ENCODE measurements around the gene MPP1. TPM values are rescaled to one million over a fixed set of nuclear protein-coding genes. Genes with fewer than 3 reads are reported as not detected.

The MPP1 gene
- total RNA-seq, 1 experiment from 2014 or later: 13.8 TPM

DNA sequence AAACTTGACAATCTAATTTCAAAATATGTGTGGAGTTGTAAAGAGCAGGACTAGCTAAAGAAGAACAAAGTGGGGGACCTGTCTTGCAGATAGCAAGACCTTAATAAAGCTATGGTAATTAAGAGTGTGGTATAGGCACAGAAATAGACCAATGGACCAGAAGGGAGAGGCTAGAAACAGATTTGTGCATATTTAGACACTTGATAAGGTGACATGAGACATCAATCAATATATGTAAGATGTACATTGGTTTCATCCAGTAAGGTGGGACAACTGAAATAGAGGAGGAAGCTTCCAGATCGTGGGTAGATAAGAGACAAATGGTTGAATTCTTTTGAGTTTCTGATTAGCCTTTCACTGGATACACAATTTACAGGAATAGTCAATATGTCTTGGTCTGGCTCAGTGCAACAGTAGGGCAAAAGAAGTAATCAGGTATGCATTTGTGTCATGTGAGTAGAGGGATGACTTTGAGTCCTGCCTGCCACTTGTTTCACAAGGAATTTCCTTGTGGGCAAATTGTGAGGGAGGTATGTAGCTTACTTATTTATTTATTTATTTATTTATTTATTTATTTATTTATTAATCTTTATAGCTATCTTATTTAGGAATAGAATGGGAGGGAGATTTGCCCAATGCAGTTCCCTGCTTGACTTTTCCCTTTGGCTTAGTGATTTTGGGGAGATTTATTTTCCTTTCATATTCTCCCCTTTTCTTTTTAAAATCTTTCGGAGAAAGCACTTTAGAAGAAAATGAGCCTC, 7.2 kb upstream of the MPP1 start:
- no peak for DNase-seq (ENCODE audit: low read depth)

DNA sequence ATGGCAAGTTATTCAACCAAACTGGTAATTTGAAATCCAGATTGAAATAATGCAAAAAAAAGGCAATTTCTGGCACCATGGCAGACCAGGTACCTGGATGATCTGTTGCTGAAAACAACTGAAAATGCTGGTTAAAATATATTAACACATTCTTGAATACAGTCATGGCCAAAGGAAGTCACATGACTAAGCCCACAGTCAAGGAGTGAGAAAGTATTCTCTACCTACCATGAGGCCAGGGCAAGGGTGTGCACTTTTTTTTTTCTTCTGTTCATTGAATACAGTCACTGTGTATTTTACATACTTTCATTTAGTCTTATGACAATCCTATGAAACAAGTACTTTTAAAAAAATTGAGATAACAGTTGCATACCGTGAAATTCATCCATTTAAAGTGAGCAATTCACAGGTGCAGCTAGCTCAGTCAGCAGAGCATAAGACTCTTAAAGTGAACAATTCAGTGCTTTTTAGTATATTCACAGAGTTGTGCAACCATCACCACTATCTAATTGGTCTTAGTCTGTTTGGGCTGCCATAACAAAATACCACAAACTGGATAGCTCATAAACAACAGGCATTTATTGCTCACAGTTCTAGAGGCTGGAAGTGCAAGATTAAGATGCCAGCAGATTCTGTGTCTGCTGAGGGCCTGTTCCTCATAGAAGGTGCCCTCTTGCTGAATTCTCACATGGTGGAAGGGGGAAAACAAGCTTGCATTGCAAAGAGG, 4.8 kb upstream of the MPP1 start:
- no peak for DNase-seq (ENCODE audit: low read depth)

DNA sequence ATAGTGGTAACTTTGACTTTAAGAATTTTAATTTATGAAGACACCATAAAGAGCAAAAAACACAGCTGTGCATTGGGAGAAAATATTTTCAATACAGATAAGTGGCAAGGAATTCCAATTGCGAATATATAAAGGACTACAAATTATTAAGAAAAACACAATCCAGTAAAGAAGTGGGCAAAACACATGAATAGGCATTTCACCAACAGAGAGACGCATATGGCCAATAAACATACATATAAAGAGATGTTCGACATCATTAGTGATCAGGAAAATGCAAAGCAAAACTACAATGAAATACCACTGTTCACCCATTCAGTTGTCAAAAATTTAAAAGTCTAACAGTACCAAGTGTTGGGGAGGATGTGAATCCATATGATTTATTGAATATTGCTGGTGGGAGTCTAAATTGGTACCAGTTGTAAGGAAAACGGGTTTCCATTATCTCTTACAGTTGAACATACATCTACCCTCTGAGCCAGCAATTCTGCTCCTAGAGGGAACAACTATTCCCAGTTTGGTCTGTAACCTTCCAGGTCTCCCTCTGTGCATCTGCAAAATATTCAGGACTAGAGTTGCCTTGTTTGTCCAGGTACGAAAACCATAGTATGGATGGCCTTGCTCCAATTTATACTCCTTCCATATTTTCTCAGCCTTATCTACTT, 1.7 kb upstream of the MPP1 start:
- DNase-seq (ENCODE audit: low read depth): no peak

DNA sequence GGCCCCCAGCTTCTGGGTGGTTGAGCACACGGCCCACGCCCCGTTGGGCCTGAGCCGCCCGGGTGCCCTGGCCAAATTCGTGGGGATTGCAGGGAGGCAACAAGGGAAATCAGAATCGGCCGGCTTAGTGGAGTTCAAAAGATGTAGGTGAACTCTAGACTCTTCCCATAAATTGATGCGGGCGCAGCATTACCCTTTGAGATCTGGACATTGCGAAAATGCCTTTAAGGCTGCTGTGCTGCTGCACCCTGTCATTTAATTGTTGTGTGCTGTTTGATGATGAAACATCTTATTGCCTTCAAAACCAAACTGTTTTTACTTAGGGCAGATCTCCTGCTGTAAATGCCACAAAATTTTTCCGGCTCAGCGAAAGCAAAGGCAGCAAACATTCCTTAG, 409 bp upstream of the MPP1 start:
- no peak for DNase-seq (ENCODE audit: low read depth)

DNA sequence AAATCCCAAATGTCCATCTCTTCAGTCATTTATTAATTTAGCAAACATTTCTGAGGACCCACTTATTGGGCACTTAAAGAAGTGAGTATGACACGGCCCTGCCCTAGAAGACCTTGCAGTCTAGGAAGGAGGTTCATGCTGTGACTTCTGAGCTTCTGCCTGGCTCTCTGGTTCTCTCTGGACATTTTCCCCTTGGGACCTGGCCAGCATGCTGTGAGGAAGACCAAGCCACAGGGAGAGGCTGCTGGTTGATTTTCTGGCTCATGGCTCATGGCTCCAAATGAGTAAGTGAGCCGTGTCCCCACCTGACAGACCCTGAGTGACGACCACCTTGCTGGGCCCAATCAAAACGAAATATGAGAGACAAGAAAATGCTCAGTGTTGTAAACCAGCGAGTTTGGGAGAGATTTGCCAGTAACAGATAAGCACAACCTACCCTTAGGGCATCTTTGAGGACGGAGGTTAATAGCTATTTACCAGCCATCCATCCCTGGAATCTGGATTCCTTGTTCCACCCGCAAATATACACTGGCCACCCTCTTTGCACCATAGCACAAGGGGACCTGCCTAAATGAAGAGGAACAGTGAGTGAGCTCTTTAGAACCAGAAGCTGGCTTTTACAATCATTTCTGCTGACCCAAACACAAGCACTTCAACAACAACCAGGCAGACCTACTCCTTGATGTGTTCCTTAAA, 876 bp downstream of the MPP1 start:
- no peak for DNase-seq (ENCODE audit: low read depth)

DNA sequence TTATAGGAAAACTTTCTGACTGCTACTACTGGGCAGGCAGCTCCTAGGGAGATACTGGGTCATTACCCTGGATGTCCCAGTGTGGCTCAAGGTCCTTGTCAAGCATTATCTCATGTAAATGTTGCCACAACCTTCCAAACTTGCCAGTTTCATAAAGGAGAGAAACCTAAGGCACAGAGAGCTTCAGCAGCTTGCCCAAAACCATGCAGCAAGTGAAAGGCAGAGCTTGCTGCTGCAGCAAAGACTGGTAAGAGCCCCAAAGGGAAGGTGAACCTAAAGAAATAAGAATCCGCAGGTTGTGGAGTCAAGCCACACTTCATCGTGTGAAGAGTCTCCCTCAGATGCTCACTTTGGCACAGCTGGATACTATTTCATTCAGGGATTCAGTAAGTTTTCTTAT, 2.3 kb downstream of the MPP1 start:
- DNase-seq (ENCODE audit: low read depth): no peak

DNA sequence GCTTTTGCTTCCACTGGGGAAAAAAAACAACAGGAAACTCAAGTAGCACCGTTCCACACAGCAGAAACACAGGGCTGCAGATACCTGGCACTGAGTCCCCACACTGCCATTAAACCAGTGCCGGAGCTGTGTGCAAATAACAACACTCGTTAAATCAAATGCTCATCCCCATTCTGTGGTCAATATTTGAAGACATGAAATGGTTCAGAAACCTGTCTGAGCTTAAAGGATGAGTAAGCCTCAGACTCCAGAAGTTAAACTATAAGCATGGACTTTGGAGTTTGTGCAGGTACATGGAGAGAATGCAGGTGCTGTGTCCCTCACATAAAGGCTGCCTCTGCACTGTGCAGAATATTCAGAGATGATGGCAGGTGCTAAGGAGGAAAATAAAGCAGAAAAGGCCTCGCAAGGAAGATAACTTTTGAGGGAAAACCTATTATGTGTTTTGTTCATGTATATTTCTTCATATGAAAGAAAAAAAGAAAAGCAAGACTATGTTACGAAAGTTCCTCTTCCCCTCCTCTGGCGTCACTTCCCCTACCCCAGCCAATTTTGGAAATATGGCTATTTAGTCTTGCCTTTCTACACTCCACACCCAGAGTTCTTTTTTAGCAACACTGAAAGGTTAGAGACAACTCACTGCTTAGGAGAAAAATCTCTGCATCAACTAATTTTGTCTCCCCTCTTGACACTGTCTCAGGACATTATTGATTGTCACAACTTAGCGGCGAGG, 4.6 kb downstream of the MPP1 start:
- no peak for DNase-seq (ENCODE audit: low read depth)

DNA sequence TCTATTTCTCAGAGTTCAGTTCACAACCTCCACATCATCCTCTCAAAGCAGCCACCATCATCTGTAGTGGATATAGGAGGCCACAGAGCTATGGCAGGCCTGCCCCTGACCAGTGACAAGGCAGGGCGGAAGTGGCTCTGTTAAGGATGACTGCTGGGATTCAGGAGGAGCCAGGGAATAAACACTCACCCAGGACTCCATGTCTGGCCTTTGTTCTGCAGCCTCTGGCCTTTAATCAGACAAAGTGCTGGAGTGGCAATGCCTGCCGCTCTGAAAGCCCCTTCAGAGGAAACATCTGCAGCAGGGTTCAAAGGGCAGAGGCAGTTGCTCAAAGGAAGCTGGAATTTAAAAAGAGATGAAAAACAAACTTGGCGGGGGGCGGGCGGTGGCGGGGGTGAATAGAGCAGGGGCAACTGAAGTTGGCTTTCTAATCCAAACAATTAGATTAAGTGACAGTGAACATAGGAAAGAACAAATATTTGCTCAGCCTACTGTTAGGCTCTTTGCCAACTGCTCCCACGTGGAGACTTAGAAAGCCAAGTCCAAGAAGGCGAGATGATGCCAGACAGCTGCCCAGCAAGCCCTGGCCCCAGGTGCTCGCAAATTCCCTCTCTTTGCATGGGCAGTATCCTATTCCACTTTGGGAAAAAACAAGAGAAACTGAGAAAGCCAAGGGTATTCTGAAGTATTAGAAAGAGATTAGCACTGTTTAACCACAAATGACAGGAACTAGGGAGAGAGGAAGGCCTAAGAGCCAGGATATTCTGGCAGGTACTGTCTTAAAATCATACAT, 5.5 kb downstream of the MPP1 start:
- DNase-seq (ENCODE audit: low read depth): no peak

DNA sequence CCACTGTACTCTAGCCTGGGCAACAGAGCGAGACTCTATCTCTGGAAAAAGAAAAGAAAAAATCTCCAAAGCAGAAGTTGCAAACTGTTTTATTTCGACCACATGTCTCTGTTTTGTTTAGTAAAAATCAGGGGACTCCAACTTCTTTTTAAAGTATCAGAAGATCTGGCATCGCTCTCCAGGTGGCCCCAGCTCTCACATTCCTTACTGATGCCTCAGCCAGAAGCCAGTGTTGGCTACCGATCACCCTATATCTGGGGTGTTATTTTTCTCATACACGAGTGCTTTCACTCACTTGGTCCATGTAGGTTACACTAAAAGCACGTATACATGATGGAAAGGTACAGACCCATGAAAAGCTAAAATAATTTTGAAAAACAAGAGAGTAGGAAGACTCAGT, 8.3 kb downstream of the MPP1 start:
- no peak for DNase-seq (ENCODE audit: low read depth)

DNA sequence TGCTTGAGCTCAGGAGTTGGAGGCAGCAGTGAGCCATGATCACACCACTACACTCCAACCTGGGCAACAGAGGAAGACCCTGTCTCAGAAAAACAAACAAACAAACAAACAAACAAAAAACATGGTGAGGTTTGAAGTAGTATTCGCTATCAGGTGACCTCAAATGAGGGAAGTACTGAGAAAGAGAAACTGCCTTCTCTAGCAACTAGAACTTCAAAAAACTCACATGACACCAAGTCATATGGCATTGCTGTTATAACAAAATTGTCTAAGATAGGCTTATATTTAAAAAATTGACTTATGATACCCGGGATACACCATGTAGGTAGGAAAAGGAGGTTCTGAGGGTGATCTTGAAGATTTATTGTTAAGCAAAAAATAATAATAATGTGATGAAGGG, 10.3 kb downstream of the MPP1 start:
- DNase-seq (ENCODE audit: low read depth): no peak

DNA sequence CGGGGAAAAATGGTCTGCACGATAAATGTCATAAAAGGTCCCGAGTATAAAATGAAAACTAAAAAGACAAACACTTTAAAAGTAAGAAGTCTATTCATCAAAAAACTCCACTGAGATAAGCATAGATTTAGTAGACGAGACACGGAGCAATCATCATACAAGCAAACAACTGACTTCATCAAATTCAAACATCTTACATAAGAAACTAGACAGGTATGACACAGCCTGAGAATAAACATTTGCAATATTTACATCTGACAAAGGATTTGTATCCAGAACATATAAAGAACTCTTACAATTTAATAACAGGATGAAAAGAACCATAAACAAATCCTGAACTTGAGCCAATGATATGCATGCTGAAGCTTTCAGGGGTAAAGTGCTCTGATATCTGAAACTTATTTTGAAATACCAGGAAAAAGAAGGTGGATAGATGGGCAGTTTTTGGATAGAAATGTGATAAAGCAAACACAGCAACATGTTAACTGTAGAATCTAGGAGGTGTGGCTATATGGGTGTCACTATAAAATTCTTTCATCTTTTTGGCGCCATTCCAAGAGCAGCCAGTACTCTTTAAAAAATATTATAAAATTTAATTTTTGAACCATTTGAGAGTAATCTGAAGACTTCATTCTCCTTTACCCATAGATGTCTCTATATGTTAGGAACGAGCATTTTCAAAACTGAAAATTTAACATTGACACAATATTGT, 12.0 kb downstream of the MPP1 start:
- no peak for DNase-seq (ENCODE audit: low read depth)

DNA sequence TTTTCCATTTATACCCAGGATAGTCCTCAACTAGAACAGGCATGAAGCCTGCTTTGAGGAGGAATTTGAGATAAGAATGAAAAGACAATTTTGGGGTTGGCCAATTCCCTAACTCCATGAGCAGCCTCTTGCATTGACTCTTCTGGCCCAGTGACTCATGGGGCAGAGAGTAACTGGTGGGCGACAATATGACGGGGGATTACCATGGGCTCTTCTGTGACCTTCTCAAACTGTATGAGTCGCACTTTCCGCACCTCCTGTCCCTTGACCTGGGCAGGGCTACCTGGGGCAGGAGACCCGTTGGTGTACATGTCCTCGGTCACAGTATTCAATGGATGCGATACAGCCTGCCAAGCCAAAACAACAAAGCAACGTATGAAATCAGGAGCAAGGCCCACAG, 13.3 kb downstream of the MPP1 start:
- no peak for DNase-seq (ENCODE audit: low read depth)

DNA sequence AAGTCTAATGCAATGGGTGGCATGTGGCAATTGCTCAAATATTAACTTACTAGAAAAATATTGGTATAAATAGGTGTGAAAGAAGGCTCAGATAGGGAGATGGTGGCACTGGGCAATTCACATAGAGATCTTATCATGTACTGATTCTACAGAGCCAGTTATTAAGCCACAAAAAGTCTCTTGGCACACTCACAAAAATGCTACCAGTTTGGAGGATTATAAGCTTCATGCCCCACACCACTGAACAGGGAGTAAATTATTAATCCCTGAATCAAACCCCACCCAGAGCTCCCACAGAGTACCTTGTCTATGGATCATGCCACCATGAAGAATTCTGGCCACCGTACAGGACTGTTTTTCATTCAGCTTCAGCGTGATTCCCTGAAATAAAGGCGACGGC, 13.8 kb downstream of the MPP1 start:
- DNase-seq (ENCODE audit: low read depth): no peak

DNA sequence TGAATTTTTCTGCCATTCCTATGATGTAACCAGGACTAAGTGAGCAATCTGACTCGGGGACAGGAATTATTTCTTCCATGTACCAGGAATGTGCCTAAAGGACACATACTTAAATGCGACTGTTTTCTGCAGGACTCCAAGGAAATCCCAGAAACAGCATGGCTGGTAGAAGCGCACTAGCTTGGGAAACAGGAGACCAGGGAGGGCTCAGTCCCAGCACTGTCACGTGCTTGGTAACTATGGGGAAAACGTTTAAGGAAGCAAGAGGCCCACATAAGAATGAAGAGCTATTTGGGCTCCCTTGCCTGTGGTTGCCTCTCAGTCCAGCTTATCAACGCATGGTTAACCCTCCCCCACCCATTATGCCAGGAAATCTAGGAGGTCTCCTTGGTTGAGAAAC, 19.6 kb downstream of the MPP1 start:
- DNase-seq (ENCODE audit: low read depth): no peak

DNA sequence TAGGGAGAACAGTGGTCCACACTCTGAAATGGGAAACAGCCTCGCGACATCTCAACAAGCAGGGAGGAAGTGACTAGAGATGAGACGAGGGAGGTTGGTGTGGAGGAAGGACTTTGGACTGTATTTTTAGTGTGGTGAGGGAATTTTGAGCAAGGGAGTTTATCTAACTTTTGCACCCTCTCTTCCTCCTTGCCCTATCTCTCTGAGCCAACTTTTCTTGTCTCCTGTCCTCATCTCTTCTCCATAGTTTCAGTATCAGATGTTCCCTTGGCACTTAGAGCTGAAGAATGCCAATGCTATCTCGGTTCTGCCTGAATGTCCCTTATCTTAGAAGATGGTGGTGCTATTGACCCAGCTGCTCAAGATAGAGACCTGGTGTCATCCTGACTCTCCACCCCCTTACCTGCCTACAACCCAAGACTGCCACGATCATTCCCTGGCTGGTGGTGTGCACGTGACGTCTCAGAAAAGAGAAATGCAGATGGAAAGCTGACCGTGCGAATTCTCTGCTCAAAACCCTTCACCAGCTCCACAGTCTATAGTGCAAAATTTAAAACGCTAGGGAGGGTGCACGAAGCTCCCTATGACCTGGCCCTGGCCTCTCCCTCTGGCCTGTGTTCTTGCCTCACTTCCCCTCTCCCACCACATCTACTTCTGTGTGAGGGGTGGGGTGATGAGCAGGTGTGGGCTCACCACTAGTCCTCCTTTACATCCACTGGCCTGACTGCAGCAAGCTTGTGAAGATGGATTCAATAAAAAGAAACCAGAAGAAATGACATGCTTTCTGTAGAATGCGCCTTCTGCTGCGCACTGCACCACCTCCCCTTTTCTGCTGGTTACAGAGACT, 20.9 kb downstream of the MPP1 start:
- no peak for DNase-seq (ENCODE audit: low read depth)

DNA sequence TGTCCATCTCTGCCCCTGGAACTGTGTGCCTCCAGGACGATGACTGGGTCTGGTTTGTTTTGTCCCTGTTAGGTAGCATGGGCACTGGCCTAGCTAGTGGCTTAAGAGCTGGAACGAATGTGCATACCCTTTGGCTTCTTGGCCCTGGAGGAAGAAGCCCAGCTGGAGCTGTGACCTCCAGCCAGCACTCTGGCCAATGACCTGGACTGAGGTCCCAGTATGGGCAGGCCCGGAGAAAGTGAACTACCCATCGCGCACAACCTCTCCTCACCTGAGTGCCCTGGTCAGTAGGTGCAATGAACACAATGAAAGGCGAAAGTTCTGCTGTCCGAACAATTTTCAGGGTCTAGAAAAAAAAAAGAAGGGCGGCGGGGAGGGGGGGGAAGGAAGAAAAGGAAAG, 24.3 kb downstream of the MPP1 start:
- DNase-seq (ENCODE audit: low read depth): no peak

DNA sequence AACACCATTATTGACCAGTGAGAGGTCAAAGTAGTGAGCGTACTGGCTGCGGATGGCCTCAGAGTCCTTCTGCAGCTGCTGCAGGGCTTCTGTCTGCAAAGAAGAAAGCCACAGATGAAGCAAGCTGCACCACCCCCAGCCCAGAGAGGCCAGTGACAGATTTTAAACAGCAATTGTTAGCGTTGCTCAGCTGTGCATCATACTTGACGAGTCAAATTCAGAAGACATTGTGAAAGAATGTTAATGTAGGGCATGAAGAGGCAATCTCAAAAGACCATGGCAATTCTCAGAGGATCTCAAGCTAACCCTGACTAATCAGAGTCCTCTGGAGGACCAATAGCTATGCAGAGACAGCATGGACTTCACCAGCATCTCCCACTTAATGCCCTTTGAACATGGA, 26.0 kb downstream of the MPP1 start:
- DNase-seq (ENCODE audit: low read depth): no peak

DNA sequence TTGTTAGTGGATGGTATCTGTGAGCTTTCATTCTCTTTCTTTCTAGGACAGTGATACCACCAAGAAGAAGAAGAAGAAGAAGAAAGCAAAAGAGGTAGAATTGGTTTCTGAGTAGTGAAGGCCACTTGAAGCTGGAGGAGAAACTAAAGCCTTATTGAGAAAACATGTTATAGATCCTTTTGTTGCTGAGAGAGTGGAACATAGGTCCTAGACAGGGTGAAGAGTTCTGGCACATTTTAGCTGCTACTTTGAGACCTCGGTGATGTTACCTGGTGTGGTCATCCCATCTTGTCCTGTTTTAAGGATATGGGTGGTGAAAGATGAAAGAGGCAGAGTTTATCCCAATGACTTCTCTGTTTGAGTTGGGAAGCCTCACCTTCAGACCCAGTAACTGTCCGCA, 28.5 kb downstream of the MPP1 start:
- DNase-seq (ENCODE audit: low read depth): no peak
